ENCODE data around the gene CCL3.
"Not testable (repeated sequence)": the region's sequence is repeated elsewhere in the genome, so short reads cannot be mapped to it uniquely, and the experiment has no call there.

The CCL3 gene

DNA sequence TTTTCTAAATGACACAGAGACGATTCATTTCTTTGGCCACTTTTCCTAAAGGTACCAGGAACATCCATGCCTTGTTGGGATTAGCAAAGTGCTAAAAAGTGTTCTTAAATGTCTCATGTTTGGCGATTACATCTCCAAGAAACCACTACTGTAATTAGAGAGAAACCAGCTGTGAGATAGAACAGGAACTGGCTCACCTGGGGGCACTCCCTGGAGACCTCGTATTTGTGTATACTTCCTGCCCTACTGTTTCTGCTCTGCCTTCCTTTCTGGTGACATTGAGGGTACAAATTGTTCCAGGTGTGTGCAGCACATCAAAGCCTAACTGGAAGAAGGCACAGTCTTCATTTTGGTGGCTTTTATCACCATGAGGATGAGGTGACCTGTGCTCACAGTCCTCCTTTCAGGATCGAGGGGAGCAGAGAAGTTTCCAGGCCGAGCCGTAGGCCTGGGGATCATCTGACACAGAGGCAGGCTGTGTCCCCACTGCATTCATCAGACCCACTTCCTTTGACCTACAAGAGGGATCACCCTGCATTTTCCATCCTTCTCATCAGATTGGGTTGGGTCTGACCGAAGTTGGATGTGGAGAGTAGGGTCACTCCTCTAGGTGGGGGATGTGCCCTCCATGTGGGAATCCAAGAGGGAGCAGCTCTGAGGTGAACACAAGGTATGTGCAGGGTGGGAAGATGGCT, 37.4 kb upstream of the CCL3 start:
- TF ChIP-seq, protein P1, sequence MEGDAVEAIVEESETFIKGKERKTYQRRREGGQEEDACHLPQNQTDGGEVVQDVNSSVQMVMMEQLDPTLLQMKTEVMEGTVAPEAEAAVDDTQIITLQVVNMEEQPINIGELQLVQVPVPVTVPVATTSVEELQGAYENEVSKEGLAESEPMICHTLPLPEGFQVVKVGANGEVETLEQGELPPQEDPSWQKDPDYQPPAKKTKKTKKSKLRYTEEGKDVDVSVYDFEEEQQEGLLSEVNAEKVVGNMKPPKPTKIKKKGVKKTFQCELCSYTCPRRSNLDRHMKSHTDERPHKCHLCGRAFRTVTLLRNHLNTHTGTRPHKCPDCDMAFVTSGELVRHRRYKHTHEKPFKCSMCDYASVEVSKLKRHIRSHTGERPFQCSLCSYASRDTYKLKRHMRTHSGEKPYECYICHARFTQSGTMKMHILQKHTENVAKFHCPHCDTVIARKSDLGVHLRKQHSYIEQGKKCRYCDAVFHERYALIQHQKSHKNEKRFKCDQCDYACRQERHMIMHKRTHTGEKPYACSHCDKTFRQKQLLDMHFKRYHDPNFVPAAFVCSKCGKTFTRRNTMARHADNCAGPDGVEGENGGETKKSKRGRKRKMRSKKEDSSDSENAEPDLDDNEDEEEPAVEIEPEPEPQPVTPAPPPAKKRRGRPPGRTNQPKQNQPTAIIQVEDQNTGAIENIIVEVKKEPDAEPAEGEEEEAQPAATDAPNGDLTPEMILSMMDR (IDR thresholded peaks at IDR 0.05; ENCODE audit: control extremely low read depth, extremely low read depth, low read depth, missing control alignments): no peak
- CTCF ChIA-PET: interaction anchor here (0.8 to 2.4 kb wide), 7 partner anchors 11 to 158 kb away, joined by 3 to 9 read pairs (median 5); no protein-coding TSS in a partner anchor
- POLR2A ChIA-PET: no interaction called here
- peak; percentile 47 for DNase-seq (ENCODE audit: extremely low spot score)

GRCh38 chr17:36124879-36125824, 35.2 kb upstream of the CCL3 start:
- no peak for DNase-seq (ENCODE audit: extremely low spot score)
- ChIA-PET POLR2A (no interaction called here), CTCF (interaction anchor here (0.9 to 1.9 kb wide), 3 partner anchors 18 to 149 kb away, joined by 3 to 7 read pairs (median 4); no protein-coding TSS in a partner anchor)
- TF ChIP-seq, protein P1 (IDR thresholded peaks at IDR 0.05; ENCODE audit: control extremely low read depth, extremely low read depth, low read depth, missing control alignments): no peak

DNA sequence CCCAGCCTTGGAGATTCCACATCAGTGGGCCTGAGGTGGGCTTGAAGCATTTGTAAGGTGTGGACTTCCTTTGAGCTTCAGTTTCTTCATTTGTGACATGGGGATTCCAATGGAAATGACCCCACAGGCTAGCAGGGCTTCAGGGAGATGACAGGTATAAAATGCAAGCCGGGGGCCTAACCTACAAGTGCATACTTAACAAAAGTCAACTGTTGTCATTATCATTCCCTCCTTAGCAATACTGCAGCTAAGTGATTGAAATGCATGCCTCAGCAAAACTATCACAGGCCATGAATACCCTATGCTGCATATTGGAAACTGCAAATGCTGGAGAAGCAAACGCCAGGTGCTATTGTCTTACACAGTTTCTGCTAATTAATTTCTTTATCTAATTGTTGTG, 33.5 kb upstream of the CCL3 start:
- TF ChIP-seq, protein P1 (IDR thresholded peaks at IDR 0.05; ENCODE audit: control extremely low read depth, extremely low read depth, low read depth, missing control alignments): no peak
- POLR2A ChIA-PET: no interaction called here
- no peak for DNase-seq (ENCODE audit: extremely low spot score)
- CTCF ChIA-PET: interaction anchor here (1.1 to 1.5 kb wide), 3 partner anchors 9 to 51 kb away, joined by 3 to 5 read pairs (median 3); no protein-coding TSS in a partner anchor

DNA sequence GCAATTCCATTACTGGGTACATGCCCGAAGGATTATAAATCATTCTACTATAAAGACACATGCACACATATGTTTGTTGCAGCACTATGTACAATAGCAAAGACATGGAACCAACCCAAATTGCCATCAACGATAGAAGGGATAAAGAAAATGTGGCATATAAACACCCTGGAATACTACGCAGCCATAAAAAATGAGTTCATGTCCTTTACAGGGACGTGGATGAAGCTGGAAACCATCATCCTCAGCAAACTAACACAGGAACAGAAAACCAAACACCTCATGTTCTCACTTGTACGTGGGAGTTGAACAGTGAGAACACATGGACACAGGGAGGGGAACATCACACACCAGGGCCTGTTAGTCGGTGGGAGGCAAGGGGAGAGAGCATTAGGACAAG, 31.2 kb upstream of the CCL3 start:
- POLR2A ChIA-PET; DNase-seq (ENCODE audit: extremely low spot score): not testable (repeated sequence)
- CTCF ChIA-PET: interaction anchor here (2.2 kb wide), 1 partner anchor 28 kb away, joined by 10 read pairs; no protein-coding TSS in a partner anchor

DNA sequence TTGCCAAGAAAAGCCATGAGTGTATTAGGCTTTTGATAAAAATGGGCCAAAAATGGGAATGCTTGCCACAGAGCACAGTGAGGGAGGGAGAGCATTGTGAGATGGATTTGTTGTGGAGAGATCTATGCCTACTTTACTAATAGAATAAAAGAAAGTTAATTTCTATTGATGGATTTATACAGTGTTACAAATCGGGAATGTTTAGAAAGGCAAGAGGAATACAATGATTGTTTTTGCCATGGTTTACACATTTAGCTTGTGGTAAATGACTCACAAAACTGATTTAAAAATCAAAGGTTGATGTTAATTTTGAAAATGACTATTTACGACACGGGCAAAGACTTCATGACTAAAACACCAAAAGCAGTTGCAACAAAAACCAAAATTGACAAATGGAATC, 30.3 kb upstream of the CCL3 start:
- TF ChIP-seq, protein P1 (IDR thresholded peaks at IDR 0.05; ENCODE audit: control extremely low read depth, extremely low read depth, low read depth, missing control alignments): no peak
- CTCF ChIA-PET: interaction anchor here (0.6 to 3.8 kb wide), 5 partner anchors 13 to 47 kb away, joined by 3 to 29 read pairs (median 7); no protein-coding TSS in a partner anchor
- DNase-seq (ENCODE audit: extremely low spot score): no peak
- POLR2A ChIA-PET: no interaction called here

DNA sequence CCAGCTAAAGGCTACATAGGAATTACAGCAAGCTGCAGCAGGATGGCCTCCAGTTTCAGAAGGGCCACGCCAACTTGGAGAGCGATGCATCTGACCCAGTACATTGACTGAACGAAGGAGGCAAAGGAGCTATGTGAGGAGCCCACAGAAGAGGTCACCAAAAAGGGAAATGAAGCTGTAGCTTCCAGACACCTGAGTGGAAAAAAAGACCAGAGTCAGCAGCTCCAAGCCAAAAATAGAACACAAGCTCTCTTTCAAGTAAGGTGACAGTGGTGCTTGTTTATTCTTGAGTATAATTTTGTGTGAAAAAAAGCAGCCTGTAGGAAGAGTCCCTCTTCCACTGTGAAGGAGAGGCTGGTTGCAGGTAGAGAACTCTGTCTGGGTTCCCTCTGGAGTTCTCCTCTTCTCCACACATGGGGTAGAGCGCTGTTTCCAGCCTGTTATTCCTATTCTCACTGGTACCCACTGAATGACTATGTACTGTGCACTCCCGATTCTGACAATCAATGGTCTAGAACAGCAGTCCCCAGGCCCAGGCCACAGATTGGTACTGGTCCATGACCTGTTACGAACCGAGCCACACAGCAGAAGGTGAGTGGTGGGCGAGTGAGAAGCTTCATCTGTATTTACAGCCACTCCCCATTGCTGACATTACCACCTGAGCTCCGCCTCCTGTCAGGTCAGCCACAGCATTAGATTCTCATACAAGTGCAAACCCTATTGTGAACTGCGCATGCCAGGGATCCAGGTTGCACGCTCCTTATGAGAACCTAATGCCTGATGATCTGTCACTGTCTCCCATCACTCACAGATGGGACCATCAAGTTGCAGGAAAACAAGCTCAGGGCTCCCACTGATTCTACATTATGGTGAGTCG, 28.8 kb upstream of the CCL3 start:
- ChIA-PET CTCF (interaction anchor here (0.8 to 3.8 kb wide), 13 partner anchors 11 to 149 kb away, joined by 3 to 29 read pairs (median 5); no protein-coding TSS in a partner anchor), POLR2A (interaction anchor here (1.2 to 1.5 kb wide), 2 partner anchors 27 to 29 kb away, joined by 3 to 5 read pairs; partner anchors contain the start of gene CCL3)
- DNase-seq (ENCODE audit: extremely low spot score): no peak
- TF ChIP-seq, protein P1 (IDR thresholded peaks at IDR 0.05; ENCODE audit: control extremely low read depth, extremely low read depth, low read depth, missing control alignments): no peak

All from GM10248 (cell line).